HG03565 (cell line): ENCODE data around the gene CALML5.

Experiments used
- ATAC-seq: cut with Tn5 transposase; IDR thresholded peaks from one replicate; pipeline ENCODE4 v1.9.1; 2021; ENCODE audit warnings: mild to moderate bottlenecking, moderate library complexity; ENCODE audit not compliant: unreplicated experiment

The CALML5 gene

GRCh38 chr10:5533098-5533731 lies 33.8 kb upstream of the CALML5 start:
- no peak for ATAC-seq

GRCh38 chr10:5532618-5533097 lies 33.3 kb upstream of the CALML5 start:
- no peak for ATAC-seq

- ATAC-seq, result no peak
These were observed 32.9 kb upstream of the CALML5 start for GRCh38 chr10:5532307-5532605.

GRCh38 chr10:5531558-5532306 lies 32.4 kb upstream of the CALML5 start:
- ATAC-seq, result no peak

GRCh38 chr10:5530846-5531557 lies 31.6 kb upstream of the CALML5 start:
- ATAC-seq, result no peak

- no peak for ATAC-seq
These were observed 31.0 kb upstream of the CALML5 start for GRCh38 chr10:5530412-5530806.

- ATAC-seq, result no peak
These were observed 30.5 kb upstream of the CALML5 start for GRCh38 chr10:5529702-5530411.

GRCh38 chr10:5528989-5529701 lies 29.8 kb upstream of the CALML5 start:
- no peak for ATAC-seq

- no peak for ATAC-seq
These were observed 28.2 kb upstream of the CALML5 start for GRCh38 chr10:5527332-5528200.

GRCh38 chr10:5526691-5527331 lies 27.4 kb upstream of the CALML5 start:
- no peak for ATAC-seq

- ATAC-seq, result no peak
These were observed 26.4 kb upstream of the CALML5 start for GRCh38 chr10:5525561-5526341.

GRCh38 chr10:5524641-5525560 lies 25.5 kb upstream of the CALML5 start, which contains the start of gene CALML3:
Gene CALML3, plus strand, starts transcription at chr10:5524961. Its CDS starts 125 bp downstream, at chr10:5525086.
- no peak for ATAC-seq

- ATAC-seq, result no peak
These were observed 24.6 kb upstream of the CALML5 start for GRCh38 chr10:5523796-5524574.

GRCh38 chr10:5522913-5523560 lies 23.7 kb upstream of the CALML5 start:
- ATAC-seq, result no peak

- ATAC-seq, result no peak
These were observed 19.7 kb upstream of the CALML5 start for GRCh38 chr10:5519054-5519453.

- no peak for ATAC-seq
These were observed 18.8 kb upstream of the CALML5 start for GRCh38 chr10:5518143-5518542.
